Measurements from ENCODE around the gene KLF16. TPM values are rescaled to one million over a fixed set of nuclear protein-coding genes. Genes with fewer than 3 reads are reported as not detected.
A peak's percentile ranks its signal among the peaks of the same experiment; 100 is the strongest.

The KLF16 gene
- total RNA-seq, 1 experiment from 2014 or later = 8.7 TPM

DNA sequence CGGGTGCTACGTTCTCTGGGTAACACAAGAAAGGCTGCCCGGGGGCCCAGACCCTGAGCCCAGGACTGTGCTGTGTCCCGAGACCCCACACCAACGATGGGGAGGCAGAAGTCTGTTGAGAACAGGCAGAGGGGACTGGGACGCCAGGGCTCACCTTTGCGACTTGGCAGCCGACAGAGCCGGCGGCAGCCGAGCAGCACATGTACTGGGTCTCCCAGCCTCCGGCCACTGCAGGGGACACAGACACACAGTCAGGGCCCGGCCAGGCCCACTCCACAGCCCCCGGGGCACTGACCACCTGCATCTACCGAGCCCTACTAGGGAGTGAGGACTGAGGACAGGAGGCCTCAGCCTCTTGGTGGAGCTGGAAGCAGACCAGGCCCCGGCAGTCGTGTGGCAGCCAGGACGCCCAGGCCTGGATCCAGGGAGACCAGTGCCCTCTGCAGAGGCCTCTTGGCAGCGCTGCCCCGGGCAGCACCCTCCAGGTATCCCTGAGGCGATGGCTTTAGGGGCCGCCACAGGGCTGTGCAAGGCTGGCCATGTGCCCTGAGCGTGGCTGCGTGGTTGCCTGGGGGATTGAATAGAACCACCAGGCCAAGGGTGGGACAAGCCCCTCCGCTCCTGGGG, 45.7 kb downstream of the KLF16 start:
- H3K4me3 ChIP-seq = no peak overlapping the region
- no peak for DNase-seq (ENCODE audit: low read depth in 1 of 2, low spot score in 2 of 2)
- H3K36me3 ChIP-seq = peaks cover 68% of the 10 kb centered on the region
- no peaks in the 10 kb centered on the region for H3K9me3 ChIP-seq (replicated peaks)
- no peaks in the 10 kb centered on the region for H3K27me3 ChIP-seq (replicated peaks)
- no peak overlapping the region for H3K27ac ChIP-seq
- peaks cover 8% of the 10 kb centered on the region for H3K4me1 ChIP-seq (replicated peaks)

DNA sequence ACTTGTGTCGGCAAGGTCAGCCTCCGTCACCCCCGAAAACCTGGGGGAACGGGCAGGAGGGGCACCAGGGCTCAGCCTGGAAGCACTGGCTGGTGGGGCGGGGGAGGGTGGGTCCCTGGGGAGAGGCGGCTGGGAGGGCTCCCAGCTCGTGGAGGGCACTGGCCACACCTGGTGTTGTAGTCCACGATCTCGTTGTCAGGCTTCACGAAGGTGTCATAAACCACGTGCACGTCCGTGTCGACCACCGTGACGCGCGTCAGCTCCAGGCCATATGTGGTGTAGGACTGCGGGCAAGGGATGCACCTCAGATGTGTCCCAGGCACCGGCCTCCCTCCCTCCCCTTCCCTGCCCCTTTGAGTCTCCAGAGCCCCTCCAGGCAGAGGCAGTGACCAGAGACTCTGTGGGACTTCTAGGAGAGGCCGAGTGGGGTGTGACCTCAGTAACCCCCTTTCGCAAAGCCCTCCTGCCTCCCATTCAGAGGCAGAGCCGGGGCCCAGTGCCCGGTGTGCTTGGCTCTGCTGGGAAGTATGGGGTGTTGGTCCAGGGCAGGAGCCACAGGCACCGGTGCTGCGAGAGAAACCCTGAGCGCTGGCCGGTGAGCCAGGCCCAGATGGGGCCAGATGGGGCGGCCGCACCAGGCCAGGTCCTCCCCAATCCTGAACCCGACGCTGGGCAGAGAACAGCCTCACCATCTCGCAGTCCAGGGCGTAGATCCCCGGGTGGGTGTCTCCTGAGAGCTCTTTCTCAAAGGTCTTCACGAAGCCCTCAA, 46.7 kb downstream of the KLF16 start:
- H3K9me3 ChIP-seq (replicated peaks) = no peaks in the 10 kb centered on the region
- peaks cover 11% of the 10 kb centered on the region for H3K4me1 ChIP-seq (replicated peaks)
- no peak for DNase-seq (ENCODE audit: low read depth in 1 of 2, low spot score in 2 of 2)
- peaks cover 58% of the 10 kb centered on the region for H3K36me3 ChIP-seq
- H3K27ac ChIP-seq = no peak overlapping the region
- no peaks in the 10 kb centered on the region for H3K27me3 ChIP-seq (replicated peaks)
- H3K4me3 ChIP-seq = no peak overlapping the region

DNA sequence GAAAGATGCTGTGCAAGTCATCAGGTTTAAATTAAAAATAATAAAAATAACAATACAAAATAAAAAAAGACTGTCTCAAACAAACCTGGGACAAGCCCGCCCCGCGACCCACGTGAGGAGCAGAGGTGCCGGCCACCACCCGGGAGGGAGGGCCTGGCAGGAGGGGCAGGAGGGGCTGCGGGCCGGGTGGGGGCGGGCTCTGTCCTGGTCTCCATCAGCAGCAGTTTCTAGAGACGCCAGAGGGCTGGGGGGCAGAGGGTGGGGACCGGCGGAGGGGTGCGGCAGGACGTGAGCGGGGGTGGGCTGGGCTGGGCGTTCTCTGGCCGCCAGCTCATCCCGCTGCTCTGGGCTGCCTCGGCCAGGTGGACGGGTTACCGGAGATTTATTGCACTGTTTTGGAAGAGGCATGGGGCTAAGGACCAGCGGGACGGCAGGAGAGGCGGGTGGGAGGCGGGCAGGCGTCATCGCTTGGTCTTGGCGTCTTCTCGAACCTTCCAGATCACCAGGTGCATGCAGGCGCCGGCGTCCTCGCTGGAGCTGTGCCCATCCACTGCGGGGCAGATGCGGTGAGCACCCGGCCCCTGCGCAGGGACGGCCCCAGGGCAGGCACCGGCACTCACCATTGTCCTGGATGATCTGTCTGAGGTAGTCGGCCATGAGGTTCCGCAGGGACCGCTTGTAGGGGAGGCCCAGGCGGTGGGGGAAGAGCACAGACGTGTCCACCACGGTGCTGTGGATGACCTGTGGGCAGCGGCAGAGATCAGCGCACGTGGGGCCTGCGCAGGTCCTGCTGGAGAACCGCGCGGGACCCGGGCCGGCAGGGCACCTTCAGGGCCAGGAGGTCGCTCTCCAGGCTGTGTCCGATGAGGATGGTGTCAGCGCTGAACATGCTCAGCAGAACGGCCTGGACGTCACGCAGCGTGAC, 47.5 kb downstream of the KLF16 start:
- DNase-seq (ENCODE audit: low read depth in 1 of 2, low spot score in 2 of 2) = no peak
- no peaks in the 10 kb centered on the region for H3K9me3 ChIP-seq (replicated peaks)
- no peaks in the 10 kb centered on the region for H3K27me3 ChIP-seq (replicated peaks)
- H3K4me3 ChIP-seq = no peak overlapping the region
- H3K27ac ChIP-seq = no peak overlapping the region
- H3K4me1 ChIP-seq (replicated peaks) = peaks cover 20% of the 10 kb centered on the region
- peaks cover 56% of the 10 kb centered on the region for H3K36me3 ChIP-seq

DNA sequence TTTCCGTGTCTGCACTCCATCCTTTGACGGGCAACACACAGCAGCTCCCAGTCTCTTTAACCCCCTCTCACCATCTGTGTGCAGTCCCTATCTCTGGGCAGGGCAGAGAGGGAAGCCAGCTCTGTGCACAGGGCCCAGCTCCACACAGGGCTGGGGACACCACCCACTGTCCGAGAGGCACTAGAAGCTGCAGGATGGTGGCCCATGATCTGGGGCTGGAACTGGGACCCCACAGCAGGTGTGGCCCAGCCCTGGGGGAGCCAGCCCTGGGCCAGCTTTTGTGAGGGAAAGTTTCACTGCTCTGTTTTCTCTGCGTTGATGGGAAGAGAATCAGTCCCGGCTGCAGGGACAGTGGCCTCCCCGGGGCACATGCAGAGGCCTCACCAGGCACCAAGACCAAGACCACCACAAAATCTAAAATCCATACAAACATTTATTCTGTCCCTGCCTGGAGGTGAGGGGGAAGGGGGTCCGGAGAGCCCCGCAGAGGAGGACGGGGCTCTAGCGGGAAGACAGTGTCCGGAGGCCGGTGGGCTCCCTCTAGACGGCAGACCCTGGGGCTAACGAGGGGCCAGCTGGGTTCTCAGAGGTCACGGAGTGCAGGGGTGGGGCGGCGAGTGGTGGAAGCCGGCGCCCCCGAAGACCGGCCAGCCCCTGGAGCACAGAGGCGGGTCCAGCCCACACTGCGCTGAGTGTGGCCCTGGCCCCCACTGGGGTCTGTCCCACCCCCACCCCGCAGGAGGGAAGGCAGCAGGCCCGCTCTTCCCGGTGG, 48.4 kb downstream of the KLF16 start:
- H3K27me3 ChIP-seq (replicated peaks) = no peaks in the 10 kb centered on the region
- H3K9me3 ChIP-seq (replicated peaks) = no peaks in the 10 kb centered on the region
- H3K27ac ChIP-seq = no peak overlapping the region
- peaks cover 49% of the 10 kb centered on the region for H3K36me3 ChIP-seq
- H3K4me3 ChIP-seq = no peak overlapping the region
- peaks cover 21% of the 10 kb centered on the region for H3K4me1 ChIP-seq (replicated peaks)
- no peak for DNase-seq (ENCODE audit: low read depth in 1 of 2, low spot score in 2 of 2)

DNA sequence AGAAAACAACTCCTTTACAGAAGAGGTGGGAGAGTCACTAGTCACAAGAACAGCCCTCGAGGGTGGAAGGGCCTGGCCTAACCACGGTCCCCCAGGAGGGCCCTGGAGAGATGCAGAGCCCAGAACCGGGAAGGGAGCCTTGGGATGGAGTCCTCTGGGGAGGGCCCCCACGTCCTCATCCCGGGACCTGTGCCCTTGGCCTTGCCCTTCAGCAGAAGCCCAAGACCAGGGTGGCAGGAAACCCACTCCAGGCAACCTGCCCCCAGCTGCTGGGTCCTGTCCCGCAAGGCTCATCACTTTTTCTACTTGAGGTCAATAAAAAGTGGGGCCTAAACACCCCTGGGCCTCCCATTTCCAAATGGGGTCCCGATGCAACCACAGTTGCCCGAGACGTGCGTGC, 49.0 kb downstream of the KLF16 start:
- no peak overlapping the region for H3K4me3 ChIP-seq
- H3K4me1 ChIP-seq (replicated peaks) = peaks cover 21% of the 10 kb centered on the region
- DNase-seq (ENCODE audit: low read depth in 1 of 2, low spot score in 2 of 2) = no peak
- H3K27me3 ChIP-seq (replicated peaks) = no peaks in the 10 kb centered on the region
- peaks cover 42% of the 10 kb centered on the region for H3K36me3 ChIP-seq
- H3K9me3 ChIP-seq (replicated peaks) = no peaks in the 10 kb centered on the region
- H3K27ac ChIP-seq = no peak overlapping the region

DNA sequence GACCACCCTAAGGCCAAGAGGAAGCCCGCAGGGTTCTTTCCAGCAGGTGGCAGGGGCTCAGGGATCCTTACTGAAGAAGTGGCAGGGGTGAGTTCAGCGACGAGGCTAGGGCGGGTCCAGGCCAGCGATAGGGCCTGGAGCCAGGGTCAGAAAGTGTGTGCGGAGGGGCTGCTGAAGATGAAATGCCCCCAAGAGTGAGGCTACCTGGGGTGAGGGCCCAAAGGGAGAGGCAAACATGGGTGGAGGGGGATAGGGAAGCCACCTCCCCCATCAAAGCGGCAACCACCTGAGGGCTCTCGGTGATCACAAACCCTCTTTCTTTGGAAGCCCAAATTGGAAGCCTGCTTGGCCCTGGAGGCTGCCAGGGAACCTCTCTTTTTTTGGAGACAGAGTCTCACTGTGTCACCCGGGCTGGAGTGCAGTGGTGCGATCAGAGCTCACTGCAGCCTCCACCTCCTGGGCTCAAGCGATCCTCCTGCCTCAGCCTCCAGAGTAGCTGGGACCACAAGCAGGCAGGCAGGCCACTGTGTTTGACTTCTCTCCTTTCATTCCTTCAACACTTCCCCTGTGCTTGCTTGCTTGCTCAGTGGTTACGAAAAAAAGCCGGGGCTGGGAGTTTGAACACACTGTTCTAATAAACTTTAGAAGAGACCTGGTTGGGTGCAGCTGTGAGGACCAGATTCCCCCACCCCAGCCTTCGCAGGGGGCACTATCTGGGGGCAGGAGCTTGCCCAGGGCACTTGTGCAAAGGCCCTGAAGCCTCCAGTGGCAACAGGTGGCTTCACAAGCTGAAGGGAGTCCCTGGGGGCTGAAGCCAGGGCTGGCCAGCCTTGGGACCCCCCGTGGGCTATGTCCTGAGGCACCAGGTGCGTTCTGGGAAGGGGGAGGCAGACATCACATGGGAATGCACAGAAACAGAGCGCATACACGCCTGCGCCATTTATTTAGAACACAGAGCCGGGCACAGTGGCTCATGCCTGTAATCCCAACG, 49.9 kb downstream of the KLF16 start:
- no peaks in the 10 kb centered on the region for H3K27me3 ChIP-seq (replicated peaks)
- H3K9me3 ChIP-seq (replicated peaks) = no peaks in the 10 kb centered on the region
- H3K36me3 ChIP-seq = peaks cover 35% of the 10 kb centered on the region
- H3K4me3 ChIP-seq = peak overlapping the region; percentile 58
- H3K4me1 ChIP-seq (replicated peaks) = peaks cover 21% of the 10 kb centered on the region
- DNase-seq (ENCODE audit: low read depth in 1 of 2, low spot score in 2 of 2) = no peak
- no peak overlapping the region for H3K27ac ChIP-seq

DNA sequence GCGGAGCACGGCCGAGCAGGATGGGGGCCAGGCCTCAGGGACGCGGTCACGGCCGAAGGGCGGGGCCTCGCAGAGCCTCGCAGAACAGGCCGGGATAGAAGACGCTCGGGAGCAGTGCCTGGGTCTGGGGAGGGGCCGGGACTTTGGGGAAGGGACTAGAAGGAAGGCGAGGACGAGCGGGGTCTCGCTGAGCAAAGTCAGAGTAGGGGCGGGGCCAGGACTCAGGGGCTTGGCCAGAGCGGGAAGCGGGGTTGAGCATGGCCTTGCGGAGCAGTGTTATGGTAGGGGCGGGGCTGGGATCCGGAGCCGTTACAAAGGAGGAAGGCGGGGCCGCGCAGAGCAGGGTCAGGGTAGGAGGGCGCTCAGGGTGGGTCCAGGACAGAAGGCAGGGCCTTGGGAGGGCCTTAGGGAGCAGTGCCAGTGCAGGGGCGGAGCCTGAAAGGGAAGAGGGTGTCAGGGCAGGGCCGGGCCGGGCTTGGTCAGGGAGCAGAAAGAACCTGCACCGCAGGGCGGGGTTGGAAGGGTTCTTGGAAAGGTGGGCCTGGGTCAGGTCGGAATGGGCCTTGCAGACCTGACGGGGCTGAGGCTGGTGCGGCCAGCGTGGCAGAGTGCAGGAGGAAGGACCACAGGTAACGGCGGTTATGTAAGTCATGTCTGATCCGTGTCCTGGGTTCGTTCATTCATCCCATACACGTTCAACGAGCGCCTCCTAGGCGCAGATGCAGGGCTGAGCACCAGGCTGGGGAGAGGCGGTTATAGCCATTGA, 50.8 kb downstream of the KLF16 start:
- peak; percentile 96 to 99 for DNase-seq (ENCODE audit: low read depth in 1 of 2, low spot score in 2 of 2)
- peak overlapping the region; percentile 49 for H3K27ac ChIP-seq
- peaks cover 21% of the 10 kb centered on the region for H3K4me1 ChIP-seq (replicated peaks)
- peaks cover 29% of the 10 kb centered on the region for H3K36me3 ChIP-seq
- H3K4me3 ChIP-seq = peak overlapping the region; percentile 58
- no peaks in the 10 kb centered on the region for H3K27me3 ChIP-seq (replicated peaks)
- H3K9me3 ChIP-seq (replicated peaks) = no peaks in the 10 kb centered on the region

DNA sequence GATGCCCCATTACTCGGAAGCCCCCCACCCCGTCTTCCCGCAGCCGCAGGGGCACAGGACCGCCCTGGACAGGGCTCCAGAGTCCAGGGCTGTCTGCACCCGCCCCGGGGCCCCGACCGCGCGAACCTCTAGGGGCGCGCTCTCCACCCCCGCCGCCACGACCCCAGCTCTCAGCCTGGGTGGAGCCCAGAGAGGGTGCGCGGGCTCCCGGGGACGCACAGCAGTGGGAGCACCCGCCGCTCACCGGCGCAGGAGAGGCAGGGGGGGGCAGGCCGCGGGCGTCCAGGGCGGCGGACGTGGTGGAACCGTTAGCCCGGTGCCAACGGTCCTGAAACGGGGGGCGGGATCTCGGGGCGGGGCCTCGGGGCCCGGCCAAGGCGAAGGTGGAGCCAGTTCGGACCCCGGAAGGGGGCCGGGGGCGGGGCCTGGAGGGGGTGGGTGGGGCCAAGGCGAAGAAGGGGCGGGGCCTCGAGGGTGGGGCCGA, 51.4 kb downstream of the KLF16 start, which contains the start of gene ATP8B3:
ATP8B3 (minus strand) TSS at position 335 of the 484 bp plus-strand sequence. CDS start 540 bp downstream, outside the sequence.
- H3K4me1 ChIP-seq (replicated peaks) = peaks cover 21% of the 10 kb centered on the region
- H3K36me3 ChIP-seq = peaks cover 22% of the 10 kb centered on the region
- no peaks in the 10 kb centered on the region for H3K9me3 ChIP-seq (replicated peaks)
- H3K27me3 ChIP-seq (replicated peaks) = no peaks in the 10 kb centered on the region
- H3K27ac ChIP-seq = peak within 1 kb of the TSS; percentile 77
- H3K4me3 ChIP-seq = peak within 1 kb of the TSS; percentile 58
- DNase-seq (ENCODE audit: low read depth in 1 of 2, low spot score in 2 of 2) = peak in 1 of 2 experiments; percentile 62

DNA sequence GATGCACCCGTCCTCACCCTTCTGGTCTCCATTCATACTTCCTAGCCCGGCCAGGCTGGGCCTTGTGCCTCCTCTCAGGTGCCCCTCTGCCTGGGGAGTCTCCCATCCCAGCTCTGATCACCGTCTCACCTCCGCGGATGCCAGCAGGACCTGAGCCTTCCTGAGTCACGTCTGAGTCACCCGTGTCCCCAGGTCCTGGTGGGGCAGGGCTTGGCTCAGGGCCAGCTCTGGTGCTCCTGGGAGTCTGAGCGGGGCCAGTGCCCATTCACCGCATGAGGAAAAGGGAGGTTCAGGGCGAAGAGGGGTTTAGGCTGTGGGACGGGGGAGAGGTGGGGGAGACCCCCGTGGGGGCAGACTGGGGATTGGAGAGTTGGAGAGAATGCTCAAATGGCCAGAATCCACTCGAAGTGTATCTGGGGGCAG, 51.9 kb downstream of the KLF16 start:
- Histone ChIP-seq H3K27me3 (replicated peaks) (no peaks in the 10 kb centered on the region), H3K27ac (peak overlapping the region; percentile 77), H3K4me1 (replicated peaks) (peaks cover 21% of the 10 kb centered on the region), H3K9me3 (replicated peaks) (no peaks in the 10 kb centered on the region), H3K4me3 (peak overlapping the region; percentile 58), H3K36me3 (peaks cover 18% of the 10 kb centered on the region)
- peak; percentile 62 to 88 for DNase-seq (ENCODE audit: low read depth in 1 of 2, low spot score in 2 of 2)

DNA sequence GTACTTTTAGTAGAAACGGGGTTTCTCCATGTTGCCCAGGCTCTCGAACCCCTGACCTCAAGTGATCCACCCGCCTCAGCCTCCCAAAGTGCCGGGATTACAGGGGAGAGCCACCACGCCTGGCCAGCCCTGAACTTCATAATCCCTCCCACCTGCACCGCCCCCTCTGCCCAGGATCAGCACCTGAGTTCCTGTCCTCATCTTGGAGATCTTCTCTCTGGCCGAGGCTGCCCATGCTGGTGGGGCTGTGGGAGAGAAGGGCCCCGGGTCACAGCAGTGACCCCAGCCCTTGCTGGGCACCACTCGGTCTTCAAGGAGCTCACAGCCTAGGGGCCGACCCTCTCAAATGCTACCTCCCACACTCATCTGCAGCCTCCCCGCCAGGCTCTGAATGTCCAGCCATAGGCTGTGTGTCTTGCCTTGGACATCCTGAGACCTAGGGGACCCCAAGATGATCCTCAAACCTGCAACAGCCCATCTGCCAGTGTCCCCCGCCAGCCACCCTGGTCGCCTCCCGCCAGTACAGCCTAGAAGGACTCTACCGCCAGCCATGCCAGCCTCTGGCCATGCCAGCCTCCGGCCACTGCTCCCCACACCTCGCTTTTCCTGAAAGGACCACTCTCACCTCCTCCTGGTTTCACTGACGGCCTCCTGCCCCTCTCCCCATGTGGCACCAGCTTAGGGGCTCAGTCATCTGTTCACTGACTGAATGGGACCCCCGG, 52.8 kb downstream of the KLF16 start:
- Histone ChIP-seq H3K27me3 (replicated peaks) (no peaks in the 10 kb centered on the region), H3K27ac (no peak overlapping the region), H3K4me1 (replicated peaks) (peaks cover 21% of the 10 kb centered on the region), H3K4me3 (peak overlapping the region; percentile 58; the same call in 1 of the 2 replicates), H3K9me3 (replicated peaks) (no peaks in the 10 kb centered on the region), H3K36me3 (peaks cover 13% of the 10 kb centered on the region)
- DNase-seq (ENCODE audit: low read depth in 1 of 2, low spot score in 2 of 2) = no peak

DNA sequence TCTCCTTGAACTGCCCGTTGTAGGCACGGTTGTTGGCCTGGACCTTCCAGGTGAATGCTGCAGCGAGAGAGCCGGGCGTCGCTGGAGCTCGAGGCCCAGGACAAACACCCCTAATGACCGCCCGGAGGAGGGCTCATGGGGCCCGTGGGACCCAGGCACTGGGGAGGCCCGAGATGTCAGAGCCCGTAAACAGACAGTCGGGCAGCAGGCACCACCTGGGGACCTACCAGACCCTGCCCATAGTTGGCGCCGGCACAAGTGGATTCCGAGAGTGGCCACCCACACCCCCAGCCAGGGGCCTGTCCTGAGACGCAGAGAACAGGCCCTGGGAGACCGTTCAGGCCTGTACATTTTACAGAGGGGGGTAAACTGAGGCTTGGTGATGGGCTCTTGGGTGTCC, 53.7 kb downstream of the KLF16 start:
- H3K27ac ChIP-seq = no peak overlapping the region
- peaks cover 9% of the 10 kb centered on the region for H3K36me3 ChIP-seq
- H3K27me3 ChIP-seq (replicated peaks) = no peaks in the 10 kb centered on the region
- H3K9me3 ChIP-seq (replicated peaks) = no peaks in the 10 kb centered on the region
- peaks cover 21% of the 10 kb centered on the region for H3K4me1 ChIP-seq (replicated peaks)
- DNase-seq (ENCODE audit: low read depth in 1 of 2, low spot score in 2 of 2) = no peak
- H3K4me3 ChIP-seq = no peak overlapping the region

Measured in SJSA1 (cell line).